ENCODE measurements around the gene AHR.
"Not testable (repeated sequence)": the region's sequence is repeated elsewhere in the genome, so short reads cannot be mapped to it uniquely, and the experiment has no call there.

The AHR gene

DNA sequence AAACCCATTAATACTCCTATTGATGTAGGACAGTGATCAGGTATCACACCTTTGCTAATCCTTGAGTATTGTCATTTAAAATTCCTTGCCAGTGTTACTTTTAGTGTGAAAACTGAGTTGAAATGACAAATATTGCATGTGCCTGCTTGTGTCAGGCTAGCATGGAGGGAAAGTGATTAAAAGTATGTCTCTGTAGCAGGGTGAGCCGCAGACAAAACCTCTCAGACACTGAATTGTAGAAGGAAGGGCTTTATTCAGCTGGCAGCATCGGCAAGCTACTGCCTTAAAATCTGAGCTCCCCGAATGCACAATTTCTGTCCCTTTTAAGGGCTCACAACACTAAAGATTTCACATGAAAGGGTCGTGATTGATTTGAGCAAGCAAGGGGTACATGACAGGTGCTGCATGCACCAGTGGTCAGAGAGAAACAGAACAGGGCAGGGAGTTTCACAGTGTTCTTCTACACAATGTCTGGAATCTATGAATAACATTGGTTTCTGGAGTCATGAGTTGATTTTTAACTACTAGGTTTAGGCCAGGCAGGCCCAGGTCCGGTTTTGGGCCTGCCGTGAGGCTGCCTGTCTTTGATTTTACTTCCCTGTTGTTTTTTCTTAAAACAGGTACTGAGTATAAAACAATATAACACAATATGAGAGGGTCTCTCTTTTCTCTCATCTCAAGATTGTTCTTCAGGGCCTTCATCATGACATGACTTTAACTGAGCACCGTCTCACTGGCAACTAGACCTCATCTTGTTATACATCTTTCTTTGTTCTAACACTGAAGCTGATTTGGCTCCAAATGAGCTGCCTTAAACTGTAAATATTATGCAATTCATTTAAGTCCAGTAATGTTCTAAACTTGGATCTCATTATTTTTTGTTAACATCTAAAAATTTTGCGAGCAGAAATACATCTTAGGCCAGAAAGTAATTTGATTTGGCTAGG, 84.2 kb downstream of the AHR start:
- DNase-seq, result not testable (repeated sequence)

DNA sequence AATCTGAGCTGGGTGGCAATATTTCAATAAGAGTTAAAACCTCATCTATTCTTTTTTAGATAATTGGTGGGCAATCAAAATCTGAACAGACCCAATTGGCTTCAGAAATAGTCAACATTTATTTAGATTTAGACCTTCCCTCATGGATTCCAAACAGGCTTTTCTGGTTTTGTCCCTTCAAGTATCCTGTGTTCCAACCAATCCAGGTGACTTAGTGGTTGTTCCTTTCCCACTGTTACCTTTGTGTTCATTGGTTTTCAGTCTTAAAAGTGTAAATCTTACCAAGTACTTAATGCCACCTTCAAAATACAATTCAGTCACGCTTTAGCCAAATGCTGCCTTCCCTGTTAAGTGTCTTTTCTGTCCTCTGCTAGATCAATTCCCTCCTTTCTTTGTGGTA, 85.9 kb downstream of the AHR start:
- DNase-seq, result no peak

DNA sequence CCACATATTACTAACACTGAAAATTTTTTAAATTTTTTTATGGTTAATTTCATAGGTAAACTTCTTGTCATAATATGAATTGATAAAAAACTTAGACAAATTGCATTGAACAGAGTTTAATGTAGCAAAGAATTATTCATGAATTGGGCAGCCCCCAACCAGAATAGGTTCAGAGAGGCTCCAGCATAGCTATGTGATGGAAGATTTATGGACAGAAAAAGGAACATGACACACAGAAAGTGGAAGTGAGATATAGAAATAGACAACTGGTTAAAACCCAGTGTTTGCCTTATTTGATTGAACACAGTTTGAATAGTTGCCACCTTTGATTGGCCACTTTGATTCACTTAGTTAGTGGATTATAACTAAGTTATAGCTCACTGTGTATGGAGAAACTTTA, 87.2 kb downstream of the AHR start:
- no peak for DNase-seq

DNA sequence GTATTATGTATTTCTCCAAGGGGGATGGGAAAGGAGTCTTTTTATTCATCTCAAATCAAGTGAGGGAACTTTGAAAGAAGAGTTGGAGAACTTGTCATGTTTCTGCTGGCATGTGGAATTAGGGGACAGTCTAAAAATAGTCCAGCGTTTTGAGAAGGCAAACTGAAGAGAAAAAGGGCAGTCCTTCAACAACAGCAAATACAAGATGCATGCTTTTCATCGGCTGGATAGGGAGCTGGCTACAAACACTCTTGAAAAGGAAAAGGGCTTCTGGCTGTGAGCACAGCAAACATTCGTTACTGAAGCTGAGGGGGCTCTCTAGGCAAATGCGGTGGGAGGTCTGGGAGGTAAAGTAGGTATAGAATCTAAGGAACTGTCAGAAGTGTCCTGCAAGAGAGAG, 91.9 kb downstream of the AHR start:
- DNase-seq, result no peak

DNA sequence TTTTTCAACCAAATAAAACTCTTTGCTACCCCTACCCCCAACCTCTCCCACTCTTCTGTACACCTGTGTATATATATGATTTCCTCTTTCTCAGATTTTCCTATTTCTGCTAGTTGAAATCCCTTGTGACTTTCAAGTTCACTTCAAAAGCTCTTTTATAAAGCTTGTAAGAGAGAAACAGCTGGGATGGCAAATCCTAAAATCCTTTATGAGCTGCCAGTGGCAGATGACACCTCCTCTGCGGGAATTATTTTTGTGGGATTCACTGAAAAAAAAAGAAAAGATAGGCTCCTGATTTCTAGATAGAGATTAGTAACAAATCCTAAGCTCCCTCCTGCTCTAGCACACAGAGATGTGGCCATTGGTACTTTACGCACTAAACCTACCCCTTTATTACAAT, 92.9 kb downstream of the AHR start:
- no peak for DNase-seq

DNA sequence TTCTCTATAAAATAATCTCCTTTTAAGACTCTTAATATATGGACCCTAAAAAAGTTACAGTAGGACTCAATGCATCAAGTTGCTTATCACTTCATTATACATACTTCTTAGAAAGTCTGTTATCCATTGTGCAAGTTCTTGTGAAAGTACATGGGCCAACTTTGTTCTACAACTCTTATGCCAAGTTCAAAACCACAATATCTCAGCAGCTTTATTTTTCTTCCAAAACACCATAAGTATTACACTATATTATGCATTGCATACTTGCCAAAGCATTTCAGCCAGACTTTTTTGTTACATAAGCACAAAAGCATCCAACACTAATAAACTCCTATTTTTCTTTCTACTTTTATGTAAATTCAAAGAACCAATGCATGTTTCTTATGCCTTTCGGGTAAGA, 94.4 kb downstream of the AHR start:
- no peak for DNase-seq

DNA sequence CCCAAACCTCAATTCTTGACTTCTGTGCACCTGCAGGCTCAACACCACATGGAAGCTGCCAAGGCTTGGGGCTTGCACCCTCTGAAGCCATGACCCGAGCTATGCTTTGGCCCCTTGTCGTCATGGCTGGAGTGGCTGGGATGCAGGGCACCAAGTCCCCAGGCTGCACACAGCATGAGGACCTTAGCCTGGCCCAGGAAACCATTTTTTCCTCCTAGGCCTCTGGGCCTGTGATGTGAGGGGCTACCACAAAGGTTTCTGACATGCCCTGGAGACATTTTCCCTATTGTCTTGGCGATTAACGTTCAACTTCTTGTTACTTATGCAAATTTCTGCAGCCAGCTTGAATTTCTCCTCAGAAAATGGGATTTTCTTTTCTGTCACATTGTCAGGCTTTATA, 96.1 kb downstream of the AHR start:
- not testable (repeated sequence) for DNase-seq

Measured in NCI-H510A (cell line).